ENCODE data around the gene IGSF21. TPM values are rescaled to one million over a fixed set of nuclear protein-coding genes. Genes with fewer than 3 reads are reported as not detected.

Gene IGSF21
- total RNA-seq, 5 donors from 2014 or later (not counting 1 experiment from before 2014, with no cell fraction given) = not detected

- POLR2A ChIA-PET = no interaction called here
- H3K27ac ChIP-seq (ENCODE audit: low read length) = no peak overlapping the region
- H3K4me1 Mint-ChIP-seq = no peaks in the 10 kb centered on the region
- H3K36me3 Mint-ChIP-seq = no peaks in the 10 kb centered on the region
- 78% methylated on average over 1 of the region's 6 CpGs for WGBS (ENCODE audit: insufficient coverage)
- no peak overlapping the region for H3K4me3 Mint-ChIP-seq
- no peak for DNase-seq
- CTCF ChIA-PET = interaction anchor here in 1 of 2 donors (0.7 kb wide), 1 partner anchor 21 kb away, joined by 3 read pairs; no protein-coding TSS in a partner anchor
- no peaks in the 10 kb centered on the region for H3K36me3 ChIP-seq (ENCODE audit: control insufficient read depth in 2 of 2, extremely low read depth in 1 of 2, insufficient read depth in 1 of 2, low read length in 1 of 2)
- no peaks in the 10 kb centered on the region for H3K9me3 ChIP-seq
- peaks cover 0 to 31% of the 10 kb centered on the region in 2 experiments for H3K27me3 ChIP-seq (replicated peaks in 1 of 2; ENCODE audit: control insufficient read depth in 2 of 2, extremely low read depth in 1 of 2, insufficient read depth in 2 of 2, low read length in 1 of 2)
- H3K27ac Mint-ChIP-seq = no peak overlapping the region
- no peaks in the 10 kb centered on the region for H3K9me3 Mint-ChIP-seq
- H3K4me1 ChIP-seq (ENCODE audit: control insufficient read depth in 1 of 2, extremely low read depth in 1 of 2, insufficient read depth in 2 of 2, low read length in 2 of 2) = no peaks in the 10 kb centered on the region
- ATAC-seq (replicated peaks in 1 of 4) = no peak
- no peak overlapping the region for H3K4me3 ChIP-seq (ENCODE audit: control insufficient read depth in 1 of 2, extremely low read depth in 1 of 2, low read length in 1 of 2)
- peaks cover 5 to 18% of the 10 kb centered on the region in 2 donors for H3K27me3 Mint-ChIP-seq
Measured at GRCh38 chr1:18141661-18142060, 34.1 kb downstream of the IGSF21 start.

DNA sequence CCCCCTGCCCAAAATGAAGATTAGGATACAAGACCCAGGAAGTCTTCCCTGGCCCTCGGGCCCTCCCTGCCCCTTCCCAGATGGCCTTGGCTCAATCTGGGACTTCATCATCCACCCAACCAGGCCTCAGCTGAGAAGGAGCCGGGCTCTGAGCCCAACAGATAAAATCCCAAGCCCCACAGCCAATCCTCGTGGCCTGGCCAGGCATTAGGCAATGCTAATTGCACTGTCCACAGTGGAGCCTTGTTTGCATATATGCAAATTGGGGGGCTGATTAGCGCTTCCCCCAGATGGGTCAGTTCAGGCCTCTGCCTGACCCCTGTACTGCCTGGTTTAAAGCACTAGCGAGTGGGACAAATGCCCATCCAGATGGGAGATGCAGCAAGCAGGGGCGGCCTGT is 34.9 kb downstream of the IGSF21 start:
- H3K4me3 ChIP-seq (ENCODE audit: control insufficient read depth in 1 of 2, extremely low read depth in 1 of 2, low read length in 1 of 2) = no peak overlapping the region
- H3K4me1 ChIP-seq (ENCODE audit: control insufficient read depth in 1 of 2, extremely low read depth in 1 of 2, insufficient read depth in 2 of 2, low read length in 2 of 2) = no peaks in the 10 kb centered on the region
- no peaks in the 10 kb centered on the region for H3K9me3 ChIP-seq
- Mint-ChIP-seq H3K9me3 (peaks cover 0 to 4% (median 0%) of the 10 kb centered on the region in 3 donors), H3K4me1 (no peaks in the 10 kb centered on the region), H3K4me3 (no peak overlapping the region), H3K36me3 (no peaks in the 10 kb centered on the region), H3K27me3 (peaks cover 4 to 16% of the 10 kb centered on the region in 2 donors), H3K27ac (no peak overlapping the region)
- ChIA-PET POLR2A (no interaction called here), CTCF (no interaction called here)
- DNase-seq = no peak
- no peak for ATAC-seq (replicated peaks in 1 of 4)
- WGBS (ENCODE audit: insufficient coverage) = 68% methylated on average over 6 of the region's 6 CpGs
- peaks cover 0 to 29% of the 10 kb centered on the region in 2 experiments for H3K27me3 ChIP-seq (replicated peaks in 1 of 2; ENCODE audit: control insufficient read depth in 2 of 2, extremely low read depth in 1 of 2, insufficient read depth in 2 of 2, low read length in 1 of 2)
- H3K36me3 ChIP-seq (ENCODE audit: control insufficient read depth in 2 of 2, extremely low read depth in 1 of 2, insufficient read depth in 1 of 2, low read length in 1 of 2) = no peaks in the 10 kb centered on the region
- H3K27ac ChIP-seq (ENCODE audit: low read length) = no peak overlapping the region

- Mint-ChIP-seq H3K27ac (no peak overlapping the region), H3K9me3 (peaks cover 0 to 4% (median 0%) of the 10 kb centered on the region in 3 donors), H3K4me1 (no peaks in the 10 kb centered on the region), H3K36me3 (no peaks in the 10 kb centered on the region), H3K27me3 (peaks cover 4 to 16% of the 10 kb centered on the region in 2 donors), H3K4me3 (no peak overlapping the region)
- Histone ChIP-seq H3K4me3 (ENCODE audit: control insufficient read depth in 1 of 2, extremely low read depth in 1 of 2, low read length in 1 of 2) (no peak overlapping the region), H3K9me3 (no peaks in the 10 kb centered on the region), H3K36me3 (ENCODE audit: control insufficient read depth in 2 of 2, extremely low read depth in 1 of 2, insufficient read depth in 1 of 2, low read length in 1 of 2) (no peaks in the 10 kb centered on the region), H3K27me3 (replicated peaks in 1 of 2; ENCODE audit: control insufficient read depth in 2 of 2, extremely low read depth in 1 of 2, insufficient read depth in 2 of 2, low read length in 1 of 2) (peaks cover 0 to 29% of the 10 kb centered on the region in 2 experiments), H3K4me1 (ENCODE audit: control insufficient read depth in 1 of 2, extremely low read depth in 1 of 2, insufficient read depth in 2 of 2, low read length in 2 of 2) (no peaks in the 10 kb centered on the region), H3K27ac (ENCODE audit: low read length) (no peak overlapping the region)
- DNase-seq (no peak), ATAC-seq (replicated peaks in 1 of 4) (no peak)
- POLR2A ChIA-PET = no interaction called here
- 83% methylated on average over 8 of the region's 8 CpGs for WGBS (ENCODE audit: insufficient coverage)
- CTCF ChIA-PET = no interaction called here
Measured at GRCh38 chr1:18142969-18143368, 35.4 kb downstream of the IGSF21 start.

DNA sequence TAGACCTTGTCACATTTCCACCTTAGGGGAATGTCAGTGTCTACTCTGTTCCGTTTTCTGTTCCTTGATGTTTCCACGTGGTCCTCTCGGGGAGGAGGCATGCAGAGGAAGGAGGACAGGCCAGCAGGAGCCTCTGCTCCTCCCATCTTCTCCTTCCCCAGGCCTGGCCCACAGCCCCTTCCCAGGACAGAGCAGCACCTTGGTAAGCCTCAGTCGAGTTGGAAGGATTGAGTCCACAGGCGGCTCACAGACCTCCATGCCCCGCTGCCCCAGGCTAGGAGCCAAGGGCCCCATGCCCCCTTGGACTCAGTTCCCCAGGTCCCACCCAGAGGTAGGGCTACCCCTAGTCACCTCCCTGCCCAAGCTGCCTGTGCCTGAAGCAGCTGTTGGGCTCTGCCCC is 36.5 kb downstream of the IGSF21 start:
- POLR2A ChIA-PET = no interaction called here
- no peaks in the 10 kb centered on the region for H3K36me3 ChIP-seq (ENCODE audit: control insufficient read depth in 2 of 2, extremely low read depth in 1 of 2, insufficient read depth in 1 of 2, low read length in 1 of 2)
- H3K4me1 ChIP-seq (ENCODE audit: control insufficient read depth in 1 of 2, extremely low read depth in 1 of 2, insufficient read depth in 2 of 2, low read length in 2 of 2) = no peaks in the 10 kb centered on the region
- no peaks in the 10 kb centered on the region for H3K36me3 Mint-ChIP-seq
- no peak overlapping the region for H3K27ac Mint-ChIP-seq
- no peak overlapping the region for H3K4me3 ChIP-seq (ENCODE audit: control insufficient read depth in 1 of 2, extremely low read depth in 1 of 2, low read length in 1 of 2)
- CTCF ChIA-PET = no interaction called here
- ATAC-seq (replicated peaks in 1 of 4) (no peak), DNase-seq (no peak)
- H3K27me3 ChIP-seq (replicated peaks in 1 of 2; ENCODE audit: control insufficient read depth in 2 of 2, extremely low read depth in 1 of 2, insufficient read depth in 2 of 2, low read length in 1 of 2) = peaks cover 0 to 26% of the 10 kb centered on the region in 2 experiments
- H3K9me3 ChIP-seq = no peaks in the 10 kb centered on the region
- H3K4me3 Mint-ChIP-seq = no peak overlapping the region
- 75% methylated on average over 2 of the region's 6 CpGs for WGBS (ENCODE audit: insufficient coverage)
- peaks cover 0 to 4% (median 0%) of the 10 kb centered on the region in 3 donors for H3K9me3 Mint-ChIP-seq
- H3K27me3 Mint-ChIP-seq = peaks cover 4 to 18% of the 10 kb centered on the region in 2 donors
- H3K4me1 Mint-ChIP-seq = no peaks in the 10 kb centered on the region
- no peak overlapping the region for H3K27ac ChIP-seq (ENCODE audit: low read length)

DNA sequence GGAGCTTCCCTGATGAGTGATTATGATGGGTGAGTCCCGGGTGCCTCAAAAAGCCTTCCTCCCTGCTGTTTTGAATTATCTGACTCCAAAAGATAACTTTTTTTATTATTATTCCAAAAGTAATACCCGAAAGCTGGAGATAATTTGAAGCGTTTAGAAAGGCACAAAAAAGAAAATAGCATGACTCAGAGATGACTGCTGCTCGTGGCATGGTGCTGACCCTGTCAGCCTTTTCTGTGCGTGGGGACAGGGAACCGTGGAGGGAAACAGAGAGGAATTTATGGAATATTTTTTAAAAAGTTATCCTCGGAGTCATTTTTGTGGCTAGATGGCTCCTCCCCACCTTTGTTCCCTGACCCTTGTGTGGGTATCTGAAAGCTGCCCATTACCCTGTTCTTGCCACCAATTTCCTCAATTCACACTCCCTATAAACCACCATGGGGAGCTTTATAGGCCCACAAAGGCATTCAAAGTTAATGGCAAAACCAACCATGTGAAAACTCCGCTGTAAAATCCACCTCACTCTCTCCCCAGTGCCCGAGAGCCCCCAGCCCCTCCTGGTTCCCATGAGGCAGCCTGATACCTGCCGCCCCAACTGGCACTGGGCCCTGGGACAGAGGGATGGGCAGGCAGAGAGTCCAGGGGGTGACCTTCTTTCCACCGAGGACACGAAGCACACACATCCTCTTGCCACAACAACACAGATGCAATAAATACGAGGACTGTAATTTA is 37.5 kb downstream of the IGSF21 start:
- DNase-seq (no peak), ATAC-seq (replicated peaks in 1 of 4) (no peak)
- no peaks in the 10 kb centered on the region for H3K9me3 ChIP-seq
- H3K4me3 Mint-ChIP-seq = no peak overlapping the region
- peaks cover 0 to 4% (median 0%) of the 10 kb centered on the region in 3 donors for H3K9me3 Mint-ChIP-seq
- H3K4me3 ChIP-seq (ENCODE audit: control insufficient read depth in 1 of 2, extremely low read depth in 1 of 2, low read length in 1 of 2) = no peak overlapping the region
- H3K4me1 Mint-ChIP-seq = no peaks in the 10 kb centered on the region
- no peaks in the 10 kb centered on the region for H3K4me1 ChIP-seq (ENCODE audit: control insufficient read depth in 1 of 2, extremely low read depth in 1 of 2, insufficient read depth in 2 of 2, low read length in 2 of 2)
- no peaks in the 10 kb centered on the region for H3K36me3 ChIP-seq (ENCODE audit: control insufficient read depth in 2 of 2, extremely low read depth in 1 of 2, insufficient read depth in 1 of 2, low read length in 1 of 2)
- peaks cover 4 to 18% of the 10 kb centered on the region in 2 donors for H3K27me3 Mint-ChIP-seq
- WGBS (ENCODE audit: insufficient coverage) = 54% methylated on average over 2 of the region's 13 CpGs
- H3K27ac Mint-ChIP-seq = no peak overlapping the region
- H3K27ac ChIP-seq (ENCODE audit: low read length) = no peak overlapping the region
- no peaks in the 10 kb centered on the region for H3K36me3 Mint-ChIP-seq
- POLR2A ChIA-PET = no interaction called here
- peaks cover 0 to 16% of the 10 kb centered on the region in 2 experiments for H3K27me3 ChIP-seq (replicated peaks in 1 of 2; ENCODE audit: control insufficient read depth in 2 of 2, extremely low read depth in 1 of 2, insufficient read depth in 2 of 2, low read length in 1 of 2)
- CTCF ChIA-PET = no interaction called here

DNA sequence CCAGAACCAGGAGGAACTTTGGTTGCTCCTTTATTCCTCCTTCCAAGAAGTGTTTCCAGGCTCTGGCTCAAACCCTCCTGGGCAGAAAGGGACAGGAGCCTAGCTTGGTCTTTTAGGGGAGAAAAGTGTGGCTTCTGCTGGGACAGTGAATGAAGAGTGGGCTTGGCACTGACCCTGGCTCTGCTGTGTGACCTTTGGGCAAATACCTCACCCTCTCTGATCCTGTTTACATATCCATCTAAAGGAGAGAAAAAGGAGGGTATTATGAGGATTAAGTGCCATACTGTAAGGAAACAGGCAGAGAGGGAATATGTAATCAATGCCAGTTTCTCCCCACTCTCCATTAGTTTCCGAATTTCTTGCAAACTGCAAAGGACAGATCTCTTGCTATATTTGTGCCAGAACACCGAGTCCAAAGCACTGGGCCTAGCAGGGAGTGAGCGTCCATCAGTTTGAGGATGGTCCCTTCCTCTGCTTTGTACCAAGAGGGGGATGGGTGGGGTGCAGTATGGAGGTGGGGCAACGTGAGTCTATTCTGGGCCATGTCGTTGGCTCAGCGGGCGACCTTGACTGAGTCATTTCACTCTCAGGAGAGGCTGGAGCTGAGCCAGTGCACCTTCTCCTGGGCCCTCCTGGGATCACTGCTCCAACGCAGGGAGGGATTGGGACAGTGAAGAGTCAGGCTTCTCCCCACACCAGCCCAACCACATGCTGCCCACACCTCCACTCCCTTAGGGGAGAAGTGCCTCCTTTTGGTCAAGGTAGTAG is 38.4 kb downstream of the IGSF21 start:
- peaks cover 4 to 13% of the 10 kb centered on the region in 2 donors for H3K27me3 Mint-ChIP-seq
- H3K36me3 Mint-ChIP-seq = no peaks in the 10 kb centered on the region

More for the DNA sequence above, 38.4 kb downstream of the IGSF21 start:
- no peak overlapping the region for H3K4me3 Mint-ChIP-seq
- H3K27ac Mint-ChIP-seq = no peak overlapping the region
- H3K4me1 Mint-ChIP-seq = no peaks in the 10 kb centered on the region
- 66% methylated on average over 6 of the region's 8 CpGs for WGBS (ENCODE audit: insufficient coverage)
- H3K9me3 Mint-ChIP-seq = peaks cover 0 to 4% (median 0%) of the 10 kb centered on the region in 3 donors
- ATAC-seq (replicated peaks in 1 of 4) (no peak), DNase-seq (no peak)
- ChIA-PET CTCF (no interaction called here), POLR2A (no interaction called here)
- no peaks in the 10 kb centered on the region for H3K9me3 ChIP-seq
- H3K27ac ChIP-seq (ENCODE audit: low read length) = no peak overlapping the region
- H3K4me1 ChIP-seq (ENCODE audit: control insufficient read depth in 1 of 2, extremely low read depth in 1 of 2, insufficient read depth in 2 of 2, low read length in 2 of 2) = no peaks in the 10 kb centered on the region
- peaks cover 0 to 7% of the 10 kb centered on the region in 2 experiments for H3K27me3 ChIP-seq (replicated peaks in 1 of 2; ENCODE audit: control insufficient read depth in 2 of 2, extremely low read depth in 1 of 2, insufficient read depth in 2 of 2, low read length in 1 of 2)
- no peak overlapping the region for H3K4me3 ChIP-seq (ENCODE audit: control insufficient read depth in 1 of 2, extremely low read depth in 1 of 2, low read length in 1 of 2)
- no peaks in the 10 kb centered on the region for H3K36me3 ChIP-seq (ENCODE audit: control insufficient read depth in 2 of 2, extremely low read depth in 1 of 2, insufficient read depth in 1 of 2, low read length in 1 of 2)

Measured in T-cell (primary cell).